ENCODE data around the gene PRPH2.
"Not testable (repeated sequence)": the region's sequence is repeated elsewhere in the genome, so short reads cannot be mapped to it uniquely, and the experiment has no call there.

Gene PRPH2

DNA sequence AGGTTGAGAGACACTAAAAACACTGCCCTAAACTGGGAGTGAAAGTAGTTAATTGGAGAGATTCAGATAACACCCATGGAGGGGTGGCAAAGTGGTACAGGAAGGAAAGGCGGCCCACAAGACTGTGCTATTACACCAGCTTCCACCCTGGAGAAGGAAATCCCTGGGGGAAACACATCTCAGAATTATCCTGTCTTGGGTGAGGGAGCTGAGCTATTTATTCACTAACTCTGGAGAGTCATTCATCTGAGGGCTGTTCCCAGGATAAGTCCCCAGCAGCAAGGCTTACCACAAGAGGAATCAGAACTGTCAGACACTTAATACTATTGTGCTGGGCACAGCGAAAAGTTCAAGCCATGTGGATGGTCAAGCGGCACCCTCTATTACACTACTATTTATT is 13.6 kb upstream of the PRPH2 start:
- Mint-ChIP-seq H3K36me3 (ENCODE audit: low read depth) (no peaks in the 10 kb centered on the region), H3K27me3 (ENCODE audit: low read depth) (peaks cover 8% of the 10 kb centered on the region)
- TF ChIP-seq, protein P1, sequence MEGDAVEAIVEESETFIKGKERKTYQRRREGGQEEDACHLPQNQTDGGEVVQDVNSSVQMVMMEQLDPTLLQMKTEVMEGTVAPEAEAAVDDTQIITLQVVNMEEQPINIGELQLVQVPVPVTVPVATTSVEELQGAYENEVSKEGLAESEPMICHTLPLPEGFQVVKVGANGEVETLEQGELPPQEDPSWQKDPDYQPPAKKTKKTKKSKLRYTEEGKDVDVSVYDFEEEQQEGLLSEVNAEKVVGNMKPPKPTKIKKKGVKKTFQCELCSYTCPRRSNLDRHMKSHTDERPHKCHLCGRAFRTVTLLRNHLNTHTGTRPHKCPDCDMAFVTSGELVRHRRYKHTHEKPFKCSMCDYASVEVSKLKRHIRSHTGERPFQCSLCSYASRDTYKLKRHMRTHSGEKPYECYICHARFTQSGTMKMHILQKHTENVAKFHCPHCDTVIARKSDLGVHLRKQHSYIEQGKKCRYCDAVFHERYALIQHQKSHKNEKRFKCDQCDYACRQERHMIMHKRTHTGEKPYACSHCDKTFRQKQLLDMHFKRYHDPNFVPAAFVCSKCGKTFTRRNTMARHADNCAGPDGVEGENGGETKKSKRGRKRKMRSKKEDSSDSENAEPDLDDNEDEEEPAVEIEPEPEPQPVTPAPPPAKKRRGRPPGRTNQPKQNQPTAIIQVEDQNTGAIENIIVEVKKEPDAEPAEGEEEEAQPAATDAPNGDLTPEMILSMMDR (IDR thresholded peaks at IDR 0.05; ENCODE audit: unreplicated experiment in 3 of 3): no peak

DNA sequence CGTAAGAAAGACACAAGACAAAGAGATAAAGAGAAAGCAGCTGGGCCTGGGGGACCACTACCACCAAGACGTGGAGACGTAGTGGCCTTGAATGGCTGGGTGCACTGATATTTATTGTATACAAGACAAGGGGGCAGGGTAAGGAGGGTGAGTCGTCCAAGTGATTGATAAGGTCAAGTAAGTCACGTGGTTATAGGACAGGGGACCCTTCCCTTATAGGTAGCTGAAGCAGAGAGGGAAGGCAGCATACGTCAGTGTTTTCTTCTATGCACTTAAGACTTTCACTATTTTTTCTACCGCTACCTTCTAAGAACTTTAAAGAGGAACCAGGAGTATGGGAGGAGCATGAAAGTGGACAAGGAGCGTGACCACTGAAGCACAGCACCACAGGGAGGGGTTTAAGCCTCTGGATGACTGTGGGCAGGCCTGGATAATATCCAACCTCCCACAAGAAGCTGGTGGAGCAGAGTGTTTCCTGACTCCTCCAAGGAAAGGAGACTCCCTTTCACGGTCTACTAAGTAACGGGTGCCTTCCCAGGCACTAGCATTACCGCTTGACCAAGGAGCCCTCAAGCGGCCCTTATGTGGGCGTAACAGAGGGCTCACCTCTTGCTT is 11.6 kb upstream of the PRPH2 start:
- not testable (repeated sequence) for H3K4me1 Mint-ChIP-seq; H3K27me3 Mint-ChIP-seq (ENCODE audit: low read depth); H3K36me3 Mint-ChIP-seq (ENCODE audit: low read depth); H3K9me3 Mint-ChIP-seq; H3K4me3 Mint-ChIP-seq
- H3K27ac Mint-ChIP-seq: peak overlapping the region; percentile 14 to 72 (median 16)

More for the DNA sequence above, 13.6 kb upstream of the PRPH2 start:
- Mint-ChIP-seq H3K9me3 (peaks cover 3% of the 10 kb centered on the region), H3K27ac (peak overlapping the region; percentile 66 to 93 (median 84)), H3K4me1 (peaks cover 4% of the 10 kb centered on the region), H3K4me3 (peak overlapping the region in 1 of 3 experiments; percentile 37)

DNA sequence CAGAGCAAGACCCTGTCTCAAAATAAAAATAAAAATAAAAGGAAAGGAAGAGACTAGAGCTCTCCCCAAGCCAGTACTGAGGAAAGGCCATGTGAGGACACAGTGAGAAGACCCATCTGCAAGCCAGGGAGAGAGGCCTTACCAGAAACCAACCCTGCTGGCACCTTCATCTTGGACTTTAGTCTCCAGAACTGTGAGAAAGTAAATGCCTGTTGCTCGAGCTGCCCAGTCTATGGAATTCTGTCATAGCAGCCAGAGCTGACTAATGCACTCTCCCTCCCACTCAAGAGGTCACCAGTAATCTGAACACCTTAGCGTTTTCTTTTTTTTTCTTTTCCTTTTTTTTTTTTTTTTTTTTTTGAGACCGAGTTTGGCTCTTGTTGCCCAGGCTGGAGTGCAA is 7.3 kb upstream of the PRPH2 start:
- H3K9me3 Mint-ChIP-seq: peaks cover 3% of the 10 kb centered on the region
- no peaks in the 10 kb centered on the region for H3K27me3 Mint-ChIP-seq (ENCODE audit: low read depth)
- TF ChIP-seq, protein P1 (IDR thresholded peaks at IDR 0.05; ENCODE audit: unreplicated experiment in 3 of 3): no peak
- peaks cover 5% of the 10 kb centered on the region for H3K4me1 Mint-ChIP-seq
- no peaks in the 10 kb centered on the region for H3K36me3 Mint-ChIP-seq (ENCODE audit: low read depth)
- no peak overlapping the region for H3K27ac Mint-ChIP-seq
- no peak overlapping the region for H3K4me3 Mint-ChIP-seq

DNA sequence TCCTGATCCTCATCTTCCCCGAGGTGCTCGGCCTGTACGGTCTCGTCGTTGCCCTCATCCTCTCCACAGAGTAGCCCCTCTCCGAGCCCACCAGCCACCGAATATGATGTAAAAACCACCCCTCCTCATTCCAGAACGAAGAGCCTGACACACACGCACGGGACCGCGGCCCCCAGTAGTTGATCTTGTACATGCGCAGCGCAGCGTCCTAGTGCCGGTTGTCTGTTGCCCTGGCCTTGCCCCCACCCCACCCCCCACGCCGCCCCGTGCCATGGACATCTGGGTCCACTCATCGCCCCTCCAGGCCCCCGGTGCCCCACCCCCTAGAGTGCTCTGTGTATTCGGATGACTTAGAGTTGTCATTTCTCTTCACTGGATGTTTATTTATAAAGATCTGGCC is 5.2 kb upstream of the PRPH2 start:
- Mint-ChIP-seq H3K9me3 (peaks cover 2% of the 10 kb centered on the region), H3K27ac (no peak overlapping the region), H3K4me3 (no peak overlapping the region), H3K4me1 (peaks cover 5% of the 10 kb centered on the region), H3K36me3 (ENCODE audit: low read depth) (no peaks in the 10 kb centered on the region), H3K27me3 (ENCODE audit: low read depth) (no peaks in the 10 kb centered on the region)
- TF ChIP-seq, protein P1 (IDR thresholded peaks at IDR 0.05; ENCODE audit: unreplicated experiment in 3 of 3): no peak

DNA sequence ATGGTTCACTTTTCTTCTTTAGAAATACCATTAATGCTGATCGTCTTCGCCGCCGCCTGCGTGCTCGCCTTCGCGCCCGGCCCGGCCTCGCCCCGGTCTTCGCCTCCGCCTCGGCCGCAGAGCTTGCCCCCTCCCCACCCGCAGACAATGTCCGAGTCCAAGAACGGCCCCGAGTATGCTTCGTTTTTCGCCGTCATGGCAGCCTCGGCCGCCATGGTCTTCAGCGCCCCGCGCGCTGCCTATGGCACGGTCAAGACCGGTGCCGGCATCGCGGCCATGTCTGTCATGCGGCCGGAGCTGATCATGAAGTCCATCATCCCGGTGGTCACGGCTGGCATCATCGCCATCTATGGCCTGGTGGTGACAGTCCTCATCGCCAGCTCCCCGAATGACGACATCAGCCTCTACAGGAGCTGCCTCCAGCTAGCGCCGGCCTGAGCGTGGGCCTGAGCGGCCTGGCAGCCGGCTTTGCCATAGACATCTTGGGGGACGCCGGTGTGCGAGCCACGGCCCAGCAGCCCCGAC is 4.8 kb upstream of the PRPH2 start:
- H3K36me3 Mint-ChIP-seq (ENCODE audit: low read depth): no peaks in the 10 kb centered on the region
- no peaks in the 10 kb centered on the region for H3K27me3 Mint-ChIP-seq (ENCODE audit: low read depth)
- H3K27ac Mint-ChIP-seq: no peak overlapping the region
- no peaks in the 10 kb centered on the region for H3K9me3 Mint-ChIP-seq
- H3K4me3 Mint-ChIP-seq: no peak overlapping the region
- H3K4me1 Mint-ChIP-seq: peaks cover 5% of the 10 kb centered on the region
- TF ChIP-seq, protein P1 (IDR thresholded peaks at IDR 0.05; ENCODE audit: unreplicated experiment in 3 of 3): no peak

DNA sequence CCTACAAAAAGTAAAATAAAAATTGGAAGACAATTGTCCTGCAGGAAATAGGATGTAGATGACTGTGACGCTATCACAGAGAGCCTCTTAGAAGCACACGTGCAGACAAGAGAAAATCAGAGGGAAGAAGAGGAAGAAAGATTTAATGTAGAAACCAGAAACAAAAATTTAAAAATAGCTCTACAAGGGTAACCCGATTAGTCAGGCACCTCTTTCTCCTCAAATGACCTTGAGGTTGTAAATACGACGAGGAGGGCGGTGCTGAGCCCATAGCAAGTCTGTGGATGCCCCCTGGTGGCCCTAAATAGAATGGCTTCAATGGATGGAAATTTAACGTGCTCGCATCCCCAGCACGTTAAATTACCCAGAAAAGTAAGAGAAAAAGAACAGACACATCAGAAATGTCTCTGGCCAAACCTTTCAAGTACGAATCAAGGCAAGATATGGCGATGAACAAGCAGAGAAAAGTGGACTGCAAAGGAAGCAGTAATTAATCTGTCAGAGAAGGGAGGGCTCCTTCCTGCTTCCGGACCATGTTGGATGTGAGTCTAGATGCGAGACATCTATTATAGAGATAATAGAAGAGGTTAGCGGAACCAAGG is 4.2 kb upstream of the PRPH2 start:
- H3K27me3 Mint-ChIP-seq (ENCODE audit: low read depth): peaks cover 4% of the 10 kb centered on the region
- no peaks in the 10 kb centered on the region for H3K36me3 Mint-ChIP-seq (ENCODE audit: low read depth)
- H3K4me3 Mint-ChIP-seq: peak overlapping the region in 2 of 3 experiments; percentile 14 to 34
- no peaks in the 10 kb centered on the region for H3K9me3 Mint-ChIP-seq
- H3K4me1 Mint-ChIP-seq: peaks cover 5% of the 10 kb centered on the region
- peak overlapping the region in 1 of 3 experiments; percentile 44 for H3K27ac Mint-ChIP-seq
- TF ChIP-seq, protein P1 (IDR thresholded peaks at IDR 0.05; ENCODE audit: unreplicated experiment in 3 of 3): peak; percentile 92 to 94 (median 92)
